ENCODE results near the gene ADARB2. TPM values are rescaled to one million over a fixed set of nuclear protein-coding genes. Genes with fewer than 3 reads are reported as not detected.

Gene ADARB2
- total and polyA plus RNA-seq, 4 experiments from 2014 or later = 13.5 to 14.1 TPM; not detected in 2

- Mint-ChIP-seq H3K36me3 (no peaks in the 10 kb centered on the region), H3K4me1 (peaks cover 0 to 1% (median 0%) of the 10 kb centered on the region in 4 donors), H3K4me3 (no peak overlapping the region), H3K27me3 (peaks cover 0 to 14% of the 10 kb centered on the region in 2 donors), H3K9me3 (peaks cover 0 to 4% (median 0%) of the 10 kb centered on the region in 8 donors), H3K27ac (no peak overlapping the region)
- POLR2A ChIA-PET (ENCODE audit: partially characterized antibody) = no interaction called here
- Histone ChIP-seq H3K4me3 (ENCODE audit: low read length in 2 of 2) (no peak overlapping the region), H3K27me3 (ENCODE audit: insufficient read depth, low read length) (no peaks in the 10 kb centered on the region), H3K4me1 (ENCODE audit: insufficient read depth, low read length) (no peaks in the 10 kb centered on the region), H3K36me3 (ENCODE audit: insufficient read depth, low read length) (no peaks in the 10 kb centered on the region), H3K9me3 (ENCODE audit: control insufficient read depth in 1 of 2, low read length in 2 of 2) (no peaks in the 10 kb centered on the region), H3K27ac (ENCODE audit: low read depth, low read length) (no peak overlapping the region)
- CTCF ChIA-PET (ENCODE audit: partially characterized antibody) = no interaction called here
- intact Hi-C loops (cut with micrococcal nuclease) = no loop called here
- no peak for DNase-seq
Measured at GRCh38 chr10:1664333-1664964, 72.9 kb downstream of the ADARB2 start.

GRCh38 chr10:1663226-1663625, 74.1 kb downstream of the ADARB2 start:
- intact Hi-C loops (cut with micrococcal nuclease) = no loop called here
- POLR2A ChIA-PET (ENCODE audit: partially characterized antibody) = no interaction called here
- peaks cover under 1 to 18% of the 10 kb centered on the region in 2 donors for H3K27me3 Mint-ChIP-seq

GRCh38 chr10:1662438-1663025, 74.8 kb downstream of the ADARB2 start:
- intact Hi-C loops (cut with micrococcal nuclease) = no loop called here
- Histone ChIP-seq H3K4me3 (ENCODE audit: low read length in 2 of 2) (no peak overlapping the region), H3K27ac (ENCODE audit: low read depth, low read length) (no peak overlapping the region), H3K4me1 (ENCODE audit: insufficient read depth, low read length) (no peaks in the 10 kb centered on the region), H3K9me3 (ENCODE audit: control insufficient read depth in 1 of 2, low read length in 2 of 2) (no peaks in the 10 kb centered on the region), H3K27me3 (ENCODE audit: insufficient read depth, low read length) (no peaks in the 10 kb centered on the region), H3K36me3 (ENCODE audit: insufficient read depth, low read length) (no peaks in the 10 kb centered on the region)
- Mint-ChIP-seq H3K4me1 (peaks cover 0 to 4% (median 0%) of the 10 kb centered on the region in 4 donors), H3K4me3 (peak overlapping the region in 2 of 8 donors; percentile 1 to 27), H3K27ac (no peak overlapping the region), H3K9me3 (peaks cover 0 to 4% (median 0%) of the 10 kb centered on the region in 8 donors), H3K36me3 (no peaks in the 10 kb centered on the region), H3K27me3 (peaks cover 6 to 19% of the 10 kb centered on the region in 2 donors)
- no peak for DNase-seq
- ChIA-PET POLR2A (ENCODE audit: partially characterized antibody) (no interaction called here), CTCF (ENCODE audit: partially characterized antibody) (no interaction called here)

More at GRCh38 chr10:1663226-1663625, 74.1 kb downstream of the ADARB2 start:
- H3K9me3 ChIP-seq (ENCODE audit: control insufficient read depth in 1 of 2, low read length in 2 of 2) = no peaks in the 10 kb centered on the region
- CTCF ChIA-PET (ENCODE audit: partially characterized antibody) = no interaction called here
- Mint-ChIP-seq H3K9me3 (peaks cover 0 to 4% (median 0%) of the 10 kb centered on the region in 8 donors), H3K36me3 (no peaks in the 10 kb centered on the region), H3K27ac (no peak overlapping the region), H3K4me1 (peaks cover 0 to 1% (median 0%) of the 10 kb centered on the region in 4 donors), H3K4me3 (no peak overlapping the region)
- no peak overlapping the region for H3K27ac ChIP-seq (ENCODE audit: low read depth, low read length)
- no peaks in the 10 kb centered on the region for H3K4me1 ChIP-seq (ENCODE audit: insufficient read depth, low read length)
- no peaks in the 10 kb centered on the region for H3K36me3 ChIP-seq (ENCODE audit: insufficient read depth, low read length)
- no peak overlapping the region for H3K4me3 ChIP-seq (ENCODE audit: low read length in 2 of 2)
- DNase-seq = no peak
- no peaks in the 10 kb centered on the region for H3K27me3 ChIP-seq (ENCODE audit: insufficient read depth, low read length)

- H3K27me3 ChIP-seq (ENCODE audit: insufficient read depth, low read length) = no peaks in the 10 kb centered on the region
- no peak overlapping the region for H3K27ac ChIP-seq (ENCODE audit: low read depth, low read length)
- H3K4me1 ChIP-seq (ENCODE audit: insufficient read depth, low read length) = no peaks in the 10 kb centered on the region
- peaks cover 0 to 4% (median 0%) of the 10 kb centered on the region in 8 donors for H3K9me3 Mint-ChIP-seq
- H3K9me3 ChIP-seq (ENCODE audit: control insufficient read depth in 1 of 2, low read length in 2 of 2) = no peaks in the 10 kb centered on the region
- no peak overlapping the region for H3K27ac Mint-ChIP-seq
- H3K36me3 ChIP-seq (ENCODE audit: insufficient read depth, low read length) = no peaks in the 10 kb centered on the region
- no peaks in the 10 kb centered on the region for H3K36me3 Mint-ChIP-seq
- DNase-seq = no peak
- H3K4me3 ChIP-seq (ENCODE audit: low read length in 2 of 2) = no peak overlapping the region
- no peak overlapping the region for H3K4me3 Mint-ChIP-seq
- peaks cover 6 to 19% of the 10 kb centered on the region in 2 donors for H3K27me3 Mint-ChIP-seq
- POLR2A ChIA-PET (ENCODE audit: partially characterized antibody) = no interaction called here
- intact Hi-C loops (cut with micrococcal nuclease) = no loop called here
- peaks cover 0 to 4% (median 0%) of the 10 kb centered on the region in 4 donors for H3K4me1 Mint-ChIP-seq
- CTCF ChIA-PET (ENCODE audit: partially characterized antibody) = no interaction called here
Measured at GRCh38 chr10:1661859-1662437, 75.4 kb downstream of the ADARB2 start.

GRCh38 chr10:1661416-1661815, 75.9 kb downstream of the ADARB2 start:
- Mint-ChIP-seq H3K27ac (peak overlapping the region in 1 of 7 donors; percentile 53), H3K4me3 (peak overlapping the region in 1 of 8 donors; percentile 17), H3K36me3 (no peaks in the 10 kb centered on the region), H3K9me3 (peaks cover 0 to 4% (median 0%) of the 10 kb centered on the region in 8 donors), H3K4me1 (peaks cover 0 to 4% (median 0%) of the 10 kb centered on the region in 4 donors), H3K27me3 (peaks cover 6 to 19% of the 10 kb centered on the region in 2 donors)
- CTCF ChIA-PET (ENCODE audit: partially characterized antibody) = no interaction called here
- no peak overlapping the region for H3K27ac ChIP-seq (ENCODE audit: low read depth, low read length)
- H3K4me3 ChIP-seq (ENCODE audit: low read length in 2 of 2) = no peak overlapping the region
- H3K36me3 ChIP-seq (ENCODE audit: insufficient read depth, low read length) = no peaks in the 10 kb centered on the region
- H3K27me3 ChIP-seq (ENCODE audit: insufficient read depth, low read length) = no peaks in the 10 kb centered on the region
- no peak for DNase-seq
- POLR2A ChIA-PET (ENCODE audit: partially characterized antibody) = no interaction called here
- no peaks in the 10 kb centered on the region for H3K9me3 ChIP-seq (ENCODE audit: control insufficient read depth in 1 of 2, low read length in 2 of 2)
- intact Hi-C loops (cut with micrococcal nuclease) = no loop called here
- H3K4me1 ChIP-seq (ENCODE audit: insufficient read depth, low read length) = no peaks in the 10 kb centered on the region

GRCh38 chr10:1660815-1661214, 76.5 kb downstream of the ADARB2 start:
- intact Hi-C loops (cut with micrococcal nuclease) = no loop called here
- no peaks in the 10 kb centered on the region for H3K36me3 ChIP-seq (ENCODE audit: insufficient read depth, low read length)
- H3K4me1 ChIP-seq (ENCODE audit: insufficient read depth, low read length) = no peaks in the 10 kb centered on the region
- H3K27ac Mint-ChIP-seq = no peak overlapping the region
- H3K36me3 Mint-ChIP-seq = no peaks in the 10 kb centered on the region
- H3K4me3 Mint-ChIP-seq = no peak overlapping the region
- H3K27ac ChIP-seq (ENCODE audit: low read depth, low read length) = no peak overlapping the region
- POLR2A ChIA-PET (ENCODE audit: partially characterized antibody) = no interaction called here
- DNase-seq = no peak
- CTCF ChIA-PET (ENCODE audit: partially characterized antibody) = no interaction called here
- H3K4me1 Mint-ChIP-seq = peaks cover 0 to 4% (median 0%) of the 10 kb centered on the region in 4 donors
- peaks cover 6 to 19% of the 10 kb centered on the region in 2 donors for H3K27me3 Mint-ChIP-seq
- H3K27me3 ChIP-seq (ENCODE audit: insufficient read depth, low read length) = no peaks in the 10 kb centered on the region
- peaks cover 0 to 4% (median 0%) of the 10 kb centered on the region in 8 donors for H3K9me3 Mint-ChIP-seq
- no peaks in the 10 kb centered on the region for H3K9me3 ChIP-seq (ENCODE audit: control insufficient read depth in 1 of 2, low read length in 2 of 2)
- H3K4me3 ChIP-seq (ENCODE audit: low read length in 2 of 2) = no peak overlapping the region

GRCh38 chr10:1660386-1660785, 76.9 kb downstream of the ADARB2 start:
- H3K36me3 ChIP-seq (ENCODE audit: insufficient read depth, low read length) = no peaks in the 10 kb centered on the region
- ChIA-PET POLR2A (ENCODE audit: partially characterized antibody) (no interaction called here), CTCF (ENCODE audit: partially characterized antibody) (no interaction called here)
- intact Hi-C loops (cut with micrococcal nuclease) = no loop called here
- peaks cover 6 to 19% of the 10 kb centered on the region in 2 donors for H3K27me3 Mint-ChIP-seq
- no peak for DNase-seq
- no peak overlapping the region for H3K4me3 Mint-ChIP-seq
- H3K4me1 ChIP-seq (ENCODE audit: insufficient read depth, low read length) = no peaks in the 10 kb centered on the region
- H3K27ac ChIP-seq (ENCODE audit: low read depth, low read length) = no peak overlapping the region
- no peak overlapping the region for H3K4me3 ChIP-seq (ENCODE audit: low read length in 2 of 2)
- no peaks in the 10 kb centered on the region for H3K27me3 ChIP-seq (ENCODE audit: insufficient read depth, low read length)
- H3K9me3 ChIP-seq (ENCODE audit: control insufficient read depth in 1 of 2, low read length in 2 of 2) = no peaks in the 10 kb centered on the region
- no peak overlapping the region for H3K27ac Mint-ChIP-seq
- H3K4me1 Mint-ChIP-seq = peaks cover 0 to 4% (median 0%) of the 10 kb centered on the region in 4 donors
- no peaks in the 10 kb centered on the region for H3K36me3 Mint-ChIP-seq
- peaks cover 0 to 4% (median 0%) of the 10 kb centered on the region in 8 donors for H3K9me3 Mint-ChIP-seq
